Kasumi-1 (cell line): ENCODE data around the gene GNG12.
"Not testable (repeated sequence)": the region's sequence is repeated elsewhere in the genome, so short reads cannot be mapped to it uniquely, and the experiment has no call there.

ENCODE experiments used
- DNase-seq, 2 experiments: peaks; one replicate each; lab custom pipeline; 2025; lab: John Stamatoyannopoulos, UW

GNG12 gene

GRCh38 chr1:67683766-67684525 is 149.3 kb downstream of the GNG12 start:
- no peak for DNase-seq

GRCh38 chr1:67683316-67683715 is 150.0 kb downstream of the GNG12 start:
- no peak for DNase-seq

- DNase-seq, result no peak
Measured at GRCh38 chr1:67682659-67683197, 150.5 kb downstream of the GNG12 start.

GRCh38 chr1:67680486-67680885 is 152.8 kb downstream of the GNG12 start:
- DNase-seq, result no peak

- no peak for DNase-seq
Measured at GRCh38 chr1:67679691-67680090, 153.6 kb downstream of the GNG12 start.

- DNase-seq, result no peak
Measured at GRCh38 chr1:67677930-67678329, 155.3 kb downstream of the GNG12 start.

GRCh38 chr1:67677408-67677807 is 155.9 kb downstream of the GNG12 start:
- DNase-seq, result no peak

- no peak for DNase-seq
Measured at GRCh38 chr1:67676946-67677345, 156.3 kb downstream of the GNG12 start.

GRCh38 chr1:67676287-67676686 is 157.0 kb downstream of the GNG12 start:
- no peak for DNase-seq

GRCh38 chr1:67675800-67676199 is 157.5 kb downstream of the GNG12 start:
- no peak for DNase-seq

GRCh38 chr1:67674260-67675011 is 158.8 kb downstream of the GNG12 start:
- peak; percentile 22 to 37 for DNase-seq

- DNase-seq, result no peak
Measured at GRCh38 chr1:67673468-67674201, 159.6 kb downstream of the GNG12 start.

- DNase-seq, result no peak
Measured at GRCh38 chr1:67672260-67672803, 160.9 kb downstream of the GNG12 start.

GRCh38 chr1:67668660-67669059 is 164.6 kb downstream of the GNG12 start:
- no peak for DNase-seq

GRCh38 chr1:67666636-67667035 is 166.6 kb downstream of the GNG12 start:
- DNase-seq, result no peak

- DNase-seq, result not testable (repeated sequence)
Measured at GRCh38 chr1:67665307-67665706, 168.0 kb downstream of the GNG12 start.

- no peak for DNase-seq
Measured at GRCh38 chr1:67664048-67664447, 169.2 kb downstream of the GNG12 start.

GRCh38 chr1:67662884-67663283 is 170.4 kb downstream of the GNG12 start:
- no peak for DNase-seq

GRCh38 chr1:67659229-67659628 is 174.0 kb downstream of the GNG12 start:
- DNase-seq, result no peak

GRCh38 chr1:67657152-67657551 is 176.1 kb downstream of the GNG12 start:
- not testable (repeated sequence) for DNase-seq

- DNase-seq, result no peak
Measured at GRCh38 chr1:67655581-67655980, 177.7 kb downstream of the GNG12 start.

GRCh38 chr1:67653304-67653703 is 180.0 kb downstream of the GNG12 start:
- DNase-seq, result no peak
